Omental fat pad (tissue), 4 donors: ENCODE results near the gene GAS7. TPM values are rescaled to one million over a fixed set of nuclear protein-coding genes. Genes with fewer than 3 reads are reported as not detected.
"Not testable (repeated sequence)": the region's sequence is repeated elsewhere in the genome, so short reads cannot be mapped to it uniquely, and the experiment has no call there.

Experiments
- ATAC-seq: fragments of 150-250 bp; one replicate; pipeline ENCODE4 v1.9.1; 2016; ENCODE audit warnings: mild to moderate bottlenecking, moderate library complexity; ENCODE audit not compliant: low FRiP score
- DNase-seq: peaks from one replicate; pipeline ENCODE4 v3.0.0-alpha.2; 2019; ENCODE audit warnings: low spot score
- CTCF ChIP-seq, 3 donors: fragments of 450-650 bp; IDR thresholded peaks; one replicate each; pipeline ENCODE4 v1.5.1; 2016 to 2017; ENCODE audit warnings: antibody characterized with exemption in 3 of 3, mild to moderate bottlenecking in 3 of 3, moderate library complexity in 2 of 3
- total RNA-seq, 4 donors: library from RNA; depleted of rRNA; stranded (reverse); fragments of >200 nt; gene quantifications; one replicate each; pipeline ENCODE4 v1.1.0, GENCODE V29; 2016

The GAS7 gene
- total RNA-seq, 4 donors from 2014 or later, result 36.4 to 148 (median 52.7) TPM

- no peak for ATAC-seq
- TF ChIP-seq CTCF (IDR thresholded peaks at IDR 0.05), result no peak
- no peak for DNase-seq
Observed at GRCh38 chr17:10096596-10096995, 101.8 kb downstream of the GAS7 start.

GRCh38 chr17:10095295-10095694 is 103.1 kb downstream of the GAS7 start:
- not testable (repeated sequence) for ATAC-seq, DNase-seq

GRCh38 chr17:10094797-10095196 is 103.6 kb downstream of the GAS7 start:
- no peak for ATAC-seq
- TF ChIP-seq CTCF (IDR thresholded peaks at IDR 0.05), result no peak

GRCh38 chr17:10092595-10092994 is 105.8 kb downstream of the GAS7 start:
- TF ChIP-seq CTCF (IDR thresholded peaks at IDR 0.05), result no peak
- ATAC-seq (no peak), DNase-seq (no peak)

More at GRCh38 chr17:10094797-10095196, 103.6 kb downstream of the GAS7 start:
- DNase-seq, result no peak

GRCh38 chr17:10091046-10091445 is 107.4 kb downstream of the GAS7 start:
- no peak for ATAC-seq

GRCh38 chr17:10089196-10089804 is 109.1 kb downstream of the GAS7 start:
- DNase-seq (no peak), ATAC-seq (no peak)
- TF ChIP-seq CTCF (IDR thresholded peaks at IDR 0.05), result no peak

More at GRCh38 chr17:10091046-10091445, 107.4 kb downstream of the GAS7 start:
- TF ChIP-seq CTCF (IDR thresholded peaks at IDR 0.05), result no peak
- DNase-seq, result no peak

- DNase-seq (no peak), ATAC-seq (no peak)
- TF ChIP-seq CTCF (IDR thresholded peaks at IDR 0.05), result no peak
Observed at GRCh38 chr17:10088444-10088843, 110.0 kb downstream of the GAS7 start.
